K562 (cell line): ENCODE measurements around the gene CLEC4A. TPM values are rescaled to one million over a fixed set of nuclear protein-coding genes. Genes with fewer than 3 reads are reported as not detected.
A peak's percentile ranks its signal among the peaks of the same experiment; 100 is the strongest.
"Not testable (repeated sequence)": the region's sequence is repeated elsewhere in the genome, so short reads cannot be mapped to it uniquely, and the experiment has no call there.

Experiments
- ATAC-seq: fragments of 200-7000 bp; cut with Tn5 transposase; 3 replicates; pipeline ENCODE4 v1.9.1; 2020; ENCODE audit warnings: moderate library complexity
- BruUV-seq: library from RNA; stranded (reverse); fragments of 400-500 nt; replicated peaks from 2 replicates; lab custom pipeline; 2021; lab: Mats Ljungman, UMichigan
- CTCF ChIA-PET: fragments of 300-600 bp; formaldehyde crosslinking; extraction: SDS; loops from one replicate; lab custom pipeline; 2021; ENCODE audit warnings: low intra/inter-chr PET ratio; lab: Yijun Ruan, JAX
- POLR2A ChIA-PET: fragments of 300-600, 350-650 bp; sonication (Branson Sonifier 250); formaldehyde crosslinking; extraction: SDS; loops from one replicate; lab custom pipeline; 2021; ENCODE audit warnings: antibody characterized with exemption, inconsistent platforms; lab: Yijun Ruan, JAX
- DNase-seq, 4 experiments: peaks; one replicate each; pipeline versions ENCODE4 v3.0.0 to v3.0.0-alpha.2; 2011 to 2018; ENCODE audit warnings: low spot score in 3 of 4, mixed read lengths in 3 of 4; ENCODE audit errors: extremely low read depth in 1 of 4
- FAIRE-seq: peaks from 2 replicates; lab custom pipeline; 2011; peaks lifted over from hg19 to GRCh38; lab: Jason Lieb, UNC
- H2AFZ ChIP-seq: 2 replicates; pipeline ENCODE4 v1.6.0; 2011; ENCODE audit warnings: low read depth, low read length, control low read depth, inconsistent platforms
- H3K27ac ChIP-seq: fragments of 200-600 bp; 3 replicates; pipeline ENCODE4 v1.8.0; 2011; ENCODE audit warnings: low read depth, mild to moderate bottlenecking, control low read depth, inconsistent platforms, low read length, moderate library complexity, mixed read lengths; ENCODE audit errors: extremely low read depth
- H3K27me3 ChIP-seq, 2 experiments: fragments of 300-600 bp in 1 of 2; 2 replicates in 1 of 2; 3 replicates in 1 of 2; pipeline versions ENCODE4 v1.6.0 to v1.8.0; 2011; ENCODE audit warnings: inconsistent platforms in 2 of 2, low read length in 2 of 2, mild to moderate bottlenecking in 1 of 2, mixed read lengths in 1 of 2, moderate library complexity in 1 of 2; ENCODE audit not compliant: control insufficient read depth in 2 of 2, insufficient read depth in 2 of 2
- H3K36me3 ChIP-seq: fragments of 300-600 bp; 3 replicates; pipeline ENCODE4 v1.8.0; 2011; ENCODE audit warnings: mild to moderate bottlenecking, low read length, inconsistent platforms; ENCODE audit not compliant: control insufficient read depth, insufficient read depth
- H3K4me1 ChIP-seq, 2 experiments: fragments of 200-600 bp in 1 of 2; replicated peaks in 1 of 2; 2 replicates in 1 of 2; 3 replicates in 1 of 2; pipeline versions ENCODE4 v1.5.1 to v1.8.0; 2011; ENCODE audit warnings: inconsistent platforms in 2 of 2, low read length in 2 of 2, mild to moderate bottlenecking in 1 of 2, mixed read lengths in 1 of 2, moderate library complexity in 1 of 2; ENCODE audit not compliant: control insufficient read depth in 2 of 2, insufficient read depth in 2 of 2
- H3K4me2 ChIP-seq: 2 replicates; pipeline ENCODE4 v1.6.1; 2011; ENCODE audit warnings: low read length, control low read depth, inconsistent platforms, mixed read lengths; ENCODE audit not compliant: insufficient read depth
- H3K4me3 ChIP-seq: fragments of 200-600 bp; sonication (generic), shearing (Covaris generic); 2 replicates; pipeline ENCODE4 v1.5.1; 2016; ENCODE audit warnings: control low read depth, inconsistent platforms
- H3K79me2 ChIP-seq: fragments of 200-600 bp; 3 replicates; pipeline ENCODE4 v1.8.0; 2011; ENCODE audit warnings: low read length, inconsistent platforms; ENCODE audit not compliant: control insufficient read depth, insufficient read depth
- H3K9ac ChIP-seq, 2 experiments: 2 replicates each; pipeline versions ENCODE4 v1.6.0 to v1.6.1; 2011; ENCODE audit warnings: low read depth in 2 of 2, low read length in 2 of 2, control low read depth in 1 of 2, inconsistent platforms in 1 of 2, mild to moderate bottlenecking in 1 of 2, mixed read lengths in 1 of 2; ENCODE audit not compliant: insufficient read depth in 1 of 2
- H3K9me1 ChIP-seq: one replicate; pipeline ENCODE4 v1.6.0; 2011; ENCODE audit warnings: inconsistent platforms, mild to moderate bottlenecking, low read length, moderate library complexity; ENCODE audit not compliant: control insufficient read depth, insufficient read depth
- H3K9me3 ChIP-seq: replicated peaks from 2 replicates; pipeline ENCODE4 v1.5.1; 2011; ENCODE audit warnings: low read depth, low read length, inconsistent platforms; ENCODE audit not compliant: control insufficient read depth, insufficient read depth
- H4K20me1 ChIP-seq: replicated peaks from 2 replicates; pipeline ENCODE4 v1.6.1; 2011; ENCODE audit warnings: low read length, inconsistent platforms, mixed read lengths; ENCODE audit not compliant: control insufficient read depth, insufficient read depth
- NRF1 ChIP-seq, 2 experiments: fragments of 450-650 bp; IDR thresholded peaks in 1 of 2; conservative IDR thresholded peaks in 1 of 2; 2 replicates each; pipeline ENCODE4 v1.6.1; 2014; ENCODE audit warnings: mild to moderate bottlenecking in 2 of 2
- SRF ChIP-seq, 2 experiments: fragments of 250-450, 450-650 bp in 1 of 2; sonication (Bioruptor Pico) in 1 of 2; sonication (generic) in 1 of 2; formaldehyde crosslinking; IDR thresholded peaks; 2 replicates each; pipeline versions ENCODE4 v1.5.0 to v1.5.1; 2020 to 2022; ENCODE audit warnings: mild to moderate bottlenecking in 1 of 2, missing genetic modification reagents in 1 of 2
- ZFX ChIP-seq: sonication (generic); formaldehyde crosslinking; IDR thresholded peaks from 2 replicates; pipeline ENCODE4 v1.8.0; 2022; ENCODE audit warnings: mild to moderate bottlenecking, missing genetic modification reagents, moderate library complexity
- WGBS: fragments of 100-300 bp; shearing (Covaris generic); methylation state at CpG from one replicate; pipeline ENCODE4 v1.1.6; 2016; ENCODE audit warnings: low coverage, mixed read lengths; ENCODE audit not compliant: insufficient coverage; ENCODE audit errors: missing lambda C conversion rate; 5-methylcytosine and 5-hydroxymethylcytosine counted together
- in situ Hi-C: fragments of 300-500 bp; cut with MboI; formaldehyde crosslinking; loops from 4 replicates; pipeline ENCODE4 v1.15.0; 2018; ENCODE audit warnings: inconsistent platforms, mixed read lengths
- intact Hi-C: fragments of 100-400 bp; cut with micrococcal nuclease; formaldehyde crosslinking; loops from 2 replicates; pipeline ENCODE4 v1.14.2; 2022
- polyA plus RNA-seq, 8 experiments: library from polyadenylated mRNA; depleted of rRNA in 4 of 8; stranded (reverse) in 5 of 8; unstranded in 3 of 8; fragments of >200 nt; fragmentation: Nextera tagmentation in 2 of 8; fragmentation: Illumina TruSeq in 1 of 8; extraction: Ambion mirVana in 2 of 8; extraction: Trizol in 1 of 8; gene quantifications; 2 replicates each; pipeline versions ENCODE4 v1.2.1 to v1.2.3, GENCODE V29; 2011 to 2014; ENCODE audit warnings: inconsistent platforms in 1 of 8, missing spikeins in 1 of 8
- total RNA-seq, 7 experiments: library from RNA; depleted of rRNA in 6 of 7; stranded (reverse); fragments of >200 nt in 6 of 7; fragmentation: Illumina TruSeq in 2 of 7; extraction: Trizol in 2 of 7; gene quantifications; 2 replicates each; pipeline versions ENCODE4 v1.2.1 to v1.2.3, GENCODE V29; 2011 to 2021; ENCODE audit warnings: low replicate concordance in 1 of 7
- TF ChIP-seq, protein P1 (sequence below), 3 experiments: IDR thresholded peaks in 2 of 3; conservative IDR thresholded peaks in 1 of 3; 2 replicates each; pipeline ENCODE4 v1.5.1; 2011 to 2012; ENCODE audit warnings: low read length in 3 of 3, mild to moderate bottlenecking in 3 of 3, control low read depth in 2 of 3, improper control_type of control experiment in 1 of 3, inconsistent platforms in 1 of 3, low read depth in 1 of 3, mixed read lengths in 1 of 3, moderate library complexity in 1 of 3; ENCODE audit not compliant: insufficient read depth in 2 of 3
- TF ChIP-seq, protein P2 (sequence below): sonication (generic); formaldehyde crosslinking; IDR thresholded peaks from 2 replicates; pipeline ENCODE4 v1.8.1; 2023; ENCODE audit warnings: mild to moderate bottlenecking, missing genetic modification reagents

The CLEC4A gene
- total and polyA plus RNA-seq, 9 of the 15 experiments (the other 6 are each of a cell fraction or from before 2014, with no cell fraction given), result 0.06 to 0.27 (median 0.18) TPM; not detected in 5

DNA sequence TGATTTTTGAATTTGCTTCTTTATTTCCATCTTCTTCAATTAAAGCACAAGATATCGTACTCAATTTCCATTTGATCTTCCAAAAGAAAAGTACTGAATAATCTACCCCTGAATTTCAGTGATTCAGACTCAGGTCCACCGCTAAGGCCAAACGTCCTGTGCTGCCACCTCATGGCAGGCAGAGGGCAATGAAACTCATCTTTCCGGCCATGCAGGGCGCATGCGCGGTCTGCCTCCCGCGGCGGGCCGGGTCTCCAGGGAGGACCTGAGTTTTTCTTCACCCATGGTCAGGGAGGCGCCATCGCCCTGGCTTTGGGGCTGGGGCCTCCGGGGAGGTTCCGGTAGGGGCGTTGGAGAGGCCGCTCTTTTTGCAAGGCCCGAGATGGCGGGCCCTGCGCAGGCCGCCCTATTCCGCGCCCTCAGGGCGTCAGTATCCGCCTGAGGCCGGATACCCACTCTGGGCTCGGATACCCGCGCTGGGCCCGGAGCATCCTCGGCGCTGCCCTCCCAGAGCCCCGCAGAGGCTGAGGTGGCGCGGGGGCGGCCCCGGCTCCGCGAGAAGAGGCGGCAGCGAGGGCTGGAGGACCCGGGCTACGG is 56.7 kb downstream of the CLEC4A start:
- H2AFZ ChIP-seq, H3K27me3 ChIP-seq, H4K20me1 ChIP-seq, H3K27ac ChIP-seq, H3K9me1 ChIP-seq, in situ Hi-C loops, H3K36me3 ChIP-seq, POLR2A ChIA-PET, FAIRE-seq, H3K79me2 ChIP-seq, BruUV-seq, CTCF ChIA-PET, H3K4me2 ChIP-seq, intact Hi-C loops, H3K9ac ChIP-seq, H3K4me1 ChIP-seq, ATAC-seq, H3K9me3 ChIP-seq: not testable (repeated sequence)
- H3K4me3 ChIP-seq, result peak overlapping the region; percentile 33
- WGBS, result 41% methylated on average over 9 of the region's 43 CpGs
- peak; percentile 29 to 57 (median 56) for DNase-seq
- TF ChIP-seq NRF1 (conservative IDR thresholded peaks at IDR 0.05 in 1 of 2, IDR thresholded peaks at IDR 0.05 in 1 of 2), result peak; percentile 79 to 82
- peak; percentile 39; the same call in 1 of the 2 replicates for TF ChIP-seq ZFX (CRISPR knock-in tag)
- TF ChIP-seq, protein P1, sequence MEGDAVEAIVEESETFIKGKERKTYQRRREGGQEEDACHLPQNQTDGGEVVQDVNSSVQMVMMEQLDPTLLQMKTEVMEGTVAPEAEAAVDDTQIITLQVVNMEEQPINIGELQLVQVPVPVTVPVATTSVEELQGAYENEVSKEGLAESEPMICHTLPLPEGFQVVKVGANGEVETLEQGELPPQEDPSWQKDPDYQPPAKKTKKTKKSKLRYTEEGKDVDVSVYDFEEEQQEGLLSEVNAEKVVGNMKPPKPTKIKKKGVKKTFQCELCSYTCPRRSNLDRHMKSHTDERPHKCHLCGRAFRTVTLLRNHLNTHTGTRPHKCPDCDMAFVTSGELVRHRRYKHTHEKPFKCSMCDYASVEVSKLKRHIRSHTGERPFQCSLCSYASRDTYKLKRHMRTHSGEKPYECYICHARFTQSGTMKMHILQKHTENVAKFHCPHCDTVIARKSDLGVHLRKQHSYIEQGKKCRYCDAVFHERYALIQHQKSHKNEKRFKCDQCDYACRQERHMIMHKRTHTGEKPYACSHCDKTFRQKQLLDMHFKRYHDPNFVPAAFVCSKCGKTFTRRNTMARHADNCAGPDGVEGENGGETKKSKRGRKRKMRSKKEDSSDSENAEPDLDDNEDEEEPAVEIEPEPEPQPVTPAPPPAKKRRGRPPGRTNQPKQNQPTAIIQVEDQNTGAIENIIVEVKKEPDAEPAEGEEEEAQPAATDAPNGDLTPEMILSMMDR (IDR thresholded peaks at IDR 0.05 in 2 of 3, conservative IDR thresholded peaks at IDR 0.05 in 1 of 3; ENCODE audit: insufficient read depth in 2 of 3, low read depth in 1 of 3, low read length in 3 of 3), result peak; percentile 13 to 43 (median 24); a peak in 4 of 6 replicates
- TF ChIP-seq, protein P2, sequence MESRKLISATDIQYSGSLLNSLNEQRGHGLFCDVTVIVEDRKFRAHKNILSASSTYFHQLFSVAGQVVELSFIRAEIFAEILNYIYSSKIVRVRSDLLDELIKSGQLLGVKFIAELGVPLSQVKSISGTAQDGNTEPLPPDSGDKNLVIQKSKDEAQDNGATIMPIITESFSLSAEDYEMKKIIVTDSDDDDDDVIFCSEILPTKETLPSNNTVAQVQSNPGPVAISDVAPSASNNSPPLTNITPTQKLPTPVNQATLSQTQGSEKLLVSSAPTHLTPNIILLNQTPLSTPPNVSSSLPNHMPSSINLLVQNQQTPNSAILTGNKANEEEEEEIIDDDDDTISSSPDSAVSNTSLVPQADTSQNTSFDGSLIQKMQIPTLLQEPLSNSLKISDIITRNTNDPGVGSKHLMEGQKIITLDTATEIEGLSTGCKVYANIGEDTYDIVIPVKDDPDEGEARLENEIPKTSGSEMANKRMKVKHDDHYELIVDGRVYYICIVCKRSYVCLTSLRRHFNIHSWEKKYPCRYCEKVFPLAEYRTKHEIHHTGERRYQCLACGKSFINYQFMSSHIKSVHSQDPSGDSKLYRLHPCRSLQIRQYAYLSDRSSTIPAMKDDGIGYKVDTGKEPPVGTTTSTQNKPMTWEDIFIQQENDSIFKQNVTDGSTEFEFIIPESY (CRISPR knock-in tag), result peak; percentile 41; the same call in 1 of the 2 replicates
- peak in 1 of 2 experiments; percentile 68; a peak in 1 of 4 replicates for TF ChIP-seq SRF (CRISPR knock-in tag; IDR thresholded peaks at IDR 0.05)

DNA sequence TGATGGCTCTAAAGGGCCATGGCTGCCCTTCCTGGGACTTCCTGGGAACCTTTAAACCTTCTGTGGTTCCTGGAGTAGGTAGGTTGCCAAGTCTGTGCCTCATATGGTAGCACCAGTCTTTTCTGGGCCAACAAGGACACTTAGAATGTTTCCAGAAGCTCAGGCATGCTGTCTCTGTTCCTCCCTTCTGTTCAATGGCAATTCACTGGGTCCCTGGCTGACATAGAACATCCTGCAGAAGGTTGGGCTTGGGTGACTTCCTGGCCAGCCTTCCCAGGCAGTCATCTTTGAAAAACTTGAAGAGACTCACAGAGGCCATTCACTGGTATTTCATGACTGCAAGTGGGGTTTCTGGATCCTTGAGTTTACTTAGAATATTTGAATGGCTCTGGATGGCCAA is 57.9 kb downstream of the CLEC4A start:
- H3K27me3 ChIP-seq, H3K36me3 ChIP-seq, in situ Hi-C loops, H3K9me3 ChIP-seq, CTCF ChIA-PET, H4K20me1 ChIP-seq, H3K4me1 ChIP-seq, H3K27ac ChIP-seq, H3K4me3 ChIP-seq, ATAC-seq, H3K4me2 ChIP-seq, POLR2A ChIA-PET, H3K9ac ChIP-seq, FAIRE-seq, H3K79me2 ChIP-seq, BruUV-seq, H2AFZ ChIP-seq, DNase-seq, H3K9me1 ChIP-seq, intact Hi-C loops: not testable (repeated sequence)
